LHCN-M2 (cell line): ENCODE results near the gene CEP295NL. TPM values are rescaled to one million over a fixed set of nuclear protein-coding genes. Genes with fewer than 3 reads are reported as not detected.
"Not testable (repeated sequence)": the region's sequence is repeated elsewhere in the genome, so short reads cannot be mapped to it uniquely, and the experiment has no call there.

Experiments
- DNase-seq: peaks from one replicate; pipeline ENCODE4 v3.0.0-alpha.2; 2012; ENCODE audit warnings: low read depth
- total RNA-seq: library from RNA; depleted of rRNA; stranded (reverse); fragments of >200 nt; gene quantifications from 2 replicates; pipeline ENCODE4 v1.2.3, GENCODE V29; 2014

CEP295NL gene
- total RNA-seq, 1 experiment from 2014 or later: 0.17 TPM

GRCh38 chr17:78867046-78867445 is 36.0 kb downstream of the CEP295NL start:
- not testable (repeated sequence) for DNase-seq

- peak; percentile 78 for DNase-seq
Observed at GRCh38 chr17:78865682-78866390, 37.2 kb downstream of the CEP295NL start.

- DNase-seq: no peak
Observed at GRCh38 chr17:78864117-78864516, 38.9 kb downstream of the CEP295NL start.

- DNase-seq: peak; percentile 98
Observed at GRCh38 chr17:78862073-78863023, 40.7 kb downstream of the CEP295NL start.

GRCh38 chr17:78861229-78861628 is 41.8 kb downstream of the CEP295NL start:
- no peak for DNase-seq

- no peak for DNase-seq
Observed at GRCh38 chr17:78859051-78859450, 44.0 kb downstream of the CEP295NL start.

- no peak for DNase-seq
Observed at GRCh38 chr17:78857266-78857665, 45.7 kb downstream of the CEP295NL start.

GRCh38 chr17:78855561-78856165 is 47.3 kb downstream of the CEP295NL start:
- DNase-seq: no peak

GRCh38 chr17:78854508-78854907 is 48.5 kb downstream of the CEP295NL start:
- DNase-seq: no peak

GRCh38 chr17:78853926-78854394 is 49.0 kb downstream of the CEP295NL start:
- no peak for DNase-seq

- DNase-seq: no peak
Observed at GRCh38 chr17:78852709-78853121, 50.3 kb downstream of the CEP295NL start.

- DNase-seq: no peak
Observed at GRCh38 chr17:78849026-78849425, 54.0 kb downstream of the CEP295NL start.

GRCh38 chr17:78847052-78847451 is 55.9 kb downstream of the CEP295NL start:
- DNase-seq: no peak

- no peak for DNase-seq
Observed at GRCh38 chr17:78844301-78845005, 58.5 kb downstream of the CEP295NL start.

- peak; percentile 50 for DNase-seq
Observed at GRCh38 chr17:78842881-78843565, 60.0 kb downstream of the CEP295NL start.

GRCh38 chr17:78840780-78841611 is 62.0 kb downstream of the CEP295NL start, which contains the start of gene USP36:
TSS of gene USP36 (minus strand) at chr17:78840814. CDS start at chr17:78836363, 4,451 bp downstream.
- peak; percentile 98 for DNase-seq
